IPS-20b (cell line): Measurements from ENCODE around the gene SYCP3.

ENCODE experiments used
- H3K27ac ChIP-seq: one replicate; pipeline ENCODE4 v1.5.1; 2013; ENCODE audit warnings: low read length
- H3K27me3 ChIP-seq: 2 replicates; pipeline ENCODE4 v1.6.1; 2013; ENCODE audit warnings: mild to moderate bottlenecking, low read length, inconsistent platforms; ENCODE audit not compliant: insufficient read depth
- H3K36me3 ChIP-seq: 2 replicates; pipeline ENCODE4 v1.6.1; 2013; ENCODE audit warnings: low read depth, mild to moderate bottlenecking, inconsistent platforms, low read length, moderate library complexity; ENCODE audit not compliant: insufficient read depth
- H3K4me1 ChIP-seq: 2 replicates; pipeline ENCODE4 v1.6.1; 2013; ENCODE audit warnings: mild to moderate bottlenecking, control low read depth, inconsistent platforms, low read length, moderate library complexity; ENCODE audit not compliant: insufficient read depth
- H3K4me3 ChIP-seq: 2 replicates; pipeline ENCODE4 v1.5.1; 2013; ENCODE audit warnings: mild to moderate bottlenecking, low read length, inconsistent platforms
- H3K9ac ChIP-seq: 2 replicates; pipeline ENCODE4 v1.6.1; 2013; ENCODE audit warnings: low read depth, mild to moderate bottlenecking, inconsistent platforms, low read length, moderate library complexity
- H3K9me3 ChIP-seq: 2 replicates; pipeline ENCODE4 v1.6.1; 2013; ENCODE audit warnings: mild to moderate bottlenecking, low read depth, low read length, inconsistent platforms; ENCODE audit not compliant: insufficient read depth

Gene SYCP3

DNA sequence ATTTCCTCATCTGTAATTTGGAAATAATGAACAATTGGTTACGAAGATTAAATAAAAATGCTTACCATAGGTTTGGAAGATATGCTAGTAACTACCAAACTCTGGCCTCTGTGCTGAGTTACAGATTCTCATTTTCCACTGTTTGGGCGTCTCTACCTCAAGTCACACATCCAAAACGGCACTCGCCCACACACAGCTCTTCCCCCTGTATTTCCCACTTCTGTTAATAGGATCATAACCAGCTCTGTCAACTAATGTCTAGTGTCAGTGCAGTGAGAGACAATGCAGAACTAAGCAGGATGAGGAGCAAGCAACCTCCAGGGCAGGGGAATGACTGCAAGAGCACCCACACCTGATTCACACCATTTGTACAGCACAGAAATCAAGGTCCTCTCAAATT, 10.9 kb upstream of the SYCP3 start:
- Histone ChIP-seq H3K36me3 (peaks cover 94% of the 10 kb centered on the region), H3K4me1 (peaks cover 7% of the 10 kb centered on the region), H3K4me3 (no peak overlapping the region), H3K27ac (no peak overlapping the region), H3K27me3 (no peaks in the 10 kb centered on the region), H3K9ac (no peak overlapping the region), H3K9me3 (no peaks in the 10 kb centered on the region)

GRCh38 chr12:101749657-101750056, 10.4 kb upstream of the SYCP3 start:
- Histone ChIP-seq H3K9me3 (no peaks in the 10 kb centered on the region), H3K36me3 (peaks cover 94% of the 10 kb centered on the region), H3K9ac (no peak overlapping the region), H3K4me1 (peaks cover 7% of the 10 kb centered on the region), H3K27ac (no peak overlapping the region), H3K4me3 (no peak overlapping the region), H3K27me3 (no peaks in the 10 kb centered on the region)

GRCh38 chr12:101748907-101749306, 9.6 kb upstream of the SYCP3 start:
- H3K9me3 ChIP-seq = no peaks in the 10 kb centered on the region
- H3K9ac ChIP-seq = no peak overlapping the region
- H3K27ac ChIP-seq = no peak overlapping the region
- no peaks in the 10 kb centered on the region for H3K27me3 ChIP-seq
- H3K4me3 ChIP-seq = no peak overlapping the region
- H3K4me1 ChIP-seq = peaks cover 7% of the 10 kb centered on the region
- H3K36me3 ChIP-seq = peaks cover 94% of the 10 kb centered on the region

- Histone ChIP-seq H3K9me3 (no peaks in the 10 kb centered on the region), H3K4me3 (no peak overlapping the region), H3K27ac (no peak overlapping the region), H3K4me1 (peaks cover 7% of the 10 kb centered on the region), H3K36me3 (peaks cover 92% of the 10 kb centered on the region), H3K27me3 (no peaks in the 10 kb centered on the region), H3K9ac (no peak overlapping the region)
Observed at GRCh38 chr12:101747697-101748096, 8.4 kb upstream of the SYCP3 start.

DNA sequence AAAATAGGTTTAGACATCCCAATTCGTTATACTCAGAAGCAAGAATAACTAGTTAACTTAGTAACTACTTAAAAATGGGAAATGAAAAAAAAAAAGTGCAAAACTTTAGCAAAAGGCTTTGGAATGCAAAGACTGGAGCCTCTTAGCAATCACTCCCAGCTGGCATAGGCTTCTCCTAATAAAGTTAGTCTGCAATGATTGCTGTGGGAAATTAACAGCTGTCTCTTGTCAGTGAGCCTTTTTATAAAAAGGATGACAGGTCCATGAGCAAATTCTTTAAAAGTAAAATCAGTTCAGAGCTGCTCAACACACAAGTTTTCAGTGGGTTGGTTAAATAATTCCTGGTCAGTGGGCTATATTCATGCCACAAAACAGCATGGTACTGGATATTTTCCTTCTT, 7.4 kb upstream of the SYCP3 start:
- H3K9ac ChIP-seq = no peak overlapping the region
- H3K4me1 ChIP-seq = peaks cover 7% of the 10 kb centered on the region
- no peaks in the 10 kb centered on the region for H3K27me3 ChIP-seq
- no peak overlapping the region for H3K4me3 ChIP-seq
- no peak overlapping the region for H3K27ac ChIP-seq
- no peaks in the 10 kb centered on the region for H3K9me3 ChIP-seq
- H3K36me3 ChIP-seq = peaks cover 81% of the 10 kb centered on the region

GRCh38 chr12:101746196-101746595, 6.9 kb upstream of the SYCP3 start:
- Histone ChIP-seq H3K4me1 (peaks cover 7% of the 10 kb centered on the region), H3K9ac (no peak overlapping the region), H3K4me3 (no peak overlapping the region), H3K9me3 (no peaks in the 10 kb centered on the region), H3K36me3 (peaks cover 77% of the 10 kb centered on the region), H3K27ac (no peak overlapping the region), H3K27me3 (no peaks in the 10 kb centered on the region)

DNA sequence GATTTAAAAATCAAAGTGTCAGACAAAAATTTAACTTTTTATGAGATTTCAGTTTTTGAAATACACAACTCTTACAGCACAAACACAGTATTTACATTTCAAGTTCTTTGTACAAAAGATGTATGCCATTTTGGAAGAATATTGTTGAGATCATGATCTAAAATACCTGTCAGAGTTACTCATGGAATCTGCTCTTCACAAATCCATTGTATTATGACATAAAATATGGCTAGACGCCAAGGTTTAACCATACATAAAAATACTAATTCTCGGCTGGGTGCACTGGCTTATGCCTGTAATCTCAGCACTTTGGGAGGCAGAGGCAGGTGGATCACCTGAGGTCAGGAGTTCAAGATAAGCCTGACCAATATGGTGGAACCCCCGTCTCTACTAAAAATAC, 6.2 kb upstream of the SYCP3 start:
- Histone ChIP-seq H3K36me3 (peaks cover 70% of the 10 kb centered on the region), H3K9ac (no peak overlapping the region), H3K27ac (no peak overlapping the region)

DNA sequence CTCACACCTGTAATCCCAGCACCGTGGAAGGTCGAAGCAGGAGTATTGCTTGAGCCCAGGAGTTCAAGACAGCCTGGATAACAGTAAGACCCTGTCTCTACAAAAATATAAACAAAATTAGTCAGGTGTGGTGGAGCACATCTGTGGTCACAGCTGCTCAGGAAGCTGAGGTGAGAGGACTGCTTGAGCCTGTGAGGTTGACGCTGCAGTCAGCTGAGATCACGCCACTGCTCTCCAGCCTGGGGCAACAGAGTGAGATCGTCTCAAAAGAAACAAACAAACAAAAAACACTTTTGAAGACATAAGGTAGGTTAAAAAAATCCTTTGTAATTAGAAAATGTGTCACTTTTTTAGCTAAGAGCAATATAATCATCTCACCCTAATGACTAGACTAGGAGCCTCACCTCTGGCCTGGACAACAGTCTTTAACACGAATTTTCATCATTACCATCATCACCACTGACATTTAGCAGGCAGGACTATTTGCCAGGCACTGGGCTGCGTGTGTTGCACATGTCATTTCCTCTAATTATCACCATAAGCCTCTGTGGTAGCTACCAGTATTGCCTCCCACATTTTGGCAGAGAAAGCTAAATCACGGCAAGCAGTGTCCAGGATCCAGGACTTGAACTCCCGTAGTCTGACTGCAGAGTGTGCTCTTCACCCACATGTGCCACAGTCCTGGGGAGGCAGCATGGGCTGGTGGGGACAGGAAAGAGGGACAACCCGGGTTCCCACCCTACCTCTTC, 4.6 kb upstream of the SYCP3 start:
- Histone ChIP-seq H3K27ac (no peak overlapping the region), H3K4me3 (no peak overlapping the region), H3K27me3 (no peaks in the 10 kb centered on the region), H3K4me1 (no peaks in the 10 kb centered on the region), H3K9me3 (no peaks in the 10 kb centered on the region), H3K36me3 (peaks cover 55% of the 10 kb centered on the region), H3K9ac (no peak overlapping the region)

More for the DNA sequence above, 6.2 kb upstream of the SYCP3 start:
- peaks cover 3% of the 10 kb centered on the region for H3K4me1 ChIP-seq
- no peak overlapping the region for H3K4me3 ChIP-seq
- no peaks in the 10 kb centered on the region for H3K27me3 ChIP-seq
- H3K9me3 ChIP-seq = no peaks in the 10 kb centered on the region

- no peaks in the 10 kb centered on the region for H3K27me3 ChIP-seq
- H3K27ac ChIP-seq = no peak overlapping the region
- no peaks in the 10 kb centered on the region for H3K4me1 ChIP-seq
- H3K36me3 ChIP-seq = peaks cover 49% of the 10 kb centered on the region
- H3K4me3 ChIP-seq = no peak overlapping the region
- no peak overlapping the region for H3K9ac ChIP-seq
- H3K9me3 ChIP-seq = no peaks in the 10 kb centered on the region
Observed at GRCh38 chr12:101743242-101743641, 4.0 kb upstream of the SYCP3 start.

GRCh38 chr12:101740980-101741379, 1.7 kb upstream of the SYCP3 start:
- H3K4me1 ChIP-seq = no peaks in the 10 kb centered on the region
- no peaks in the 10 kb centered on the region for H3K27me3 ChIP-seq
- H3K9me3 ChIP-seq = no peaks in the 10 kb centered on the region
- H3K9ac ChIP-seq = no peak overlapping the region
- no peak overlapping the region for H3K27ac ChIP-seq
- H3K4me3 ChIP-seq = no peak overlapping the region
- H3K36me3 ChIP-seq = peaks cover 27% of the 10 kb centered on the region

- H3K9ac ChIP-seq = no peak overlapping the region
Observed at GRCh38 chr12:101740566-101740965, 1.3 kb upstream of the SYCP3 start.

GRCh38 chr12:101737476-101737875, 1.8 kb downstream of the SYCP3 start:
- no peaks in the 10 kb centered on the region for H3K27me3 ChIP-seq
- H3K9me3 ChIP-seq = no peaks in the 10 kb centered on the region
- H3K27ac ChIP-seq = no peak overlapping the region
- H3K4me3 ChIP-seq = no peak overlapping the region
- H3K36me3 ChIP-seq = no peaks in the 10 kb centered on the region
- no peak overlapping the region for H3K9ac ChIP-seq
- H3K4me1 ChIP-seq = no peaks in the 10 kb centered on the region

More at GRCh38 chr12:101740566-101740965, 1.3 kb upstream of the SYCP3 start:
- Histone ChIP-seq H3K27me3 (no peaks in the 10 kb centered on the region), H3K9me3 (no peaks in the 10 kb centered on the region), H3K36me3 (peaks cover 24% of the 10 kb centered on the region), H3K27ac (no peak overlapping the region), H3K4me1 (no peaks in the 10 kb centered on the region), H3K4me3 (no peak overlapping the region)
